ENCODE data around the gene SNTG2.
"Not testable (repeated sequence)": the region's sequence is repeated elsewhere in the genome, so short reads cannot be mapped to it uniquely, and the experiment has no call there.

Gene SNTG2

DNA sequence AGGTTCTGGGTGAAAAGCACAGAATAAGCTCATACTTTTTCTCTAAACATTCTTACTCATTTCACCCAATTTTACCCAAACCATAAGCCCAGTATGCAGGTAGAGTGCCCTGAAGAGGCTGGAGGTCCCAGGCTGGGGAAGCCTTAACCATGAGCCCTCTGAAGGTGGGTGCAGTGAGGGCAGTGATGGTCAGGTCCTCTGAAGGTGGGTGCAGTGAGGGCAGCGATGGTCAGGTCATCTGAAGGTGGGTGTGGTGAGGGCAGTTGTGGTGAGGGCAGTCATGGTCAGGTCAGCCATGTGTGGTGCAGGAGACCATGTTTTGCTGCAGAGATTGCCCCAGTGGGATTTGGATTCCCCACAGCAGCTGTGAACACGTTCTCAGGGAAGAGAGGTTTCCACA is 148.8 kb downstream of the SNTG2 start:
- no peak for DNase-seq (ENCODE audit: low read depth in 2 of 2)

GRCh38 chr2:1101011-1101782 is 150.5 kb downstream of the SNTG2 start:
- no peak for DNase-seq (ENCODE audit: low read depth in 2 of 2)

DNA sequence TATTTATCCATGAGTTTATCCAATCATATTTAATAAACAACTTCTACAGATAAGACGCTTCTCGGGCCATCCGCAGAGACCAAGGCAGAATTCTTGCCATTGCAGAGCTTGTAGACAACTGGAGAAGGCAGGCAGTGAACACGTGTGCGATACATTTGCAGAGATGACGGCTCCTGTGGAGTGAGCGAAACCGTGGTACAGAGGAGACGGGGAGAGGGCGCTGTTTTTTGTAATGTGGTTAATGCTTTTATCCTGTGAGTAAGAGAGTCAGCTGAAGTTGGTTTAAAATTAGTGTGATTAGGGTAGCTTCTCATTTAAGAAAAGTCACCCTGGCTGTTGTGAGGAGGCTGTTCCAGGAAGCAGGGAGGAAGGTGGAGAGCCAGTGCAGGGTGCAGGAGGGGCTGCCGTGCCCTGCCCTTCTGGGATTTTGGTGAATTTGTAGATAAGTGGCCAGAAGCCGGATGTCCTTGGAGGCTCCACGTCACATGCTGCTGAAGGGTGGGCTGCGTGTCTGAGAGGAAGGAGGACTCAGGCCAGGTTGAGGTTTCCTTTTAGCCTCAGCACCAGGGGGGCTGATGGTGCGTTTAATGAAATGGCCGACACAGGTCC is 151.4 kb downstream of the SNTG2 start:
- DNase-seq (ENCODE audit: low read depth in 2 of 2): no peak

DNA sequence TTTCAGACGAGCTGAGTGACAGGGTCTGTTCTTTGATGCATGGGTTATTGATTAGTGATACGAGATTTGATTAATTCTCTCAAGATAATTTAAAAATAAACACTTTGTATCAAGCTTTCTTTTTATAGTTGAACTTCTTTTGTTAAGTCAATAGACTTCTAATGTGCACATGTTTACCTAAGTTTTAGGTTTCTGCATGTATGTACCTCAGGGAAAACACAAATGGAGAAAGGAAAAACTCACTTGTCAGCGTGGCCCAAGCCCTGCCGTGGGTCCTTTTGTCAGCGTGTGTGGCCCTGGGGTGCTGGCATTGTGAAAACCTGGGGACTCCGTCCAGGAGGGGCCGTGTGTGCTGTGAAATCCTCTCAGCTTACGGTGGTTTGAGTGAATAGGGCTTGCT is 153.7 kb downstream of the SNTG2 start:
- no peak for DNase-seq (ENCODE audit: low read depth in 2 of 2)

- not testable (repeated sequence) for DNase-seq (ENCODE audit: low read depth in 2 of 2)
Observed at GRCh38 chr2:1106344-1106743, 155.7 kb downstream of the SNTG2 start.

DNA sequence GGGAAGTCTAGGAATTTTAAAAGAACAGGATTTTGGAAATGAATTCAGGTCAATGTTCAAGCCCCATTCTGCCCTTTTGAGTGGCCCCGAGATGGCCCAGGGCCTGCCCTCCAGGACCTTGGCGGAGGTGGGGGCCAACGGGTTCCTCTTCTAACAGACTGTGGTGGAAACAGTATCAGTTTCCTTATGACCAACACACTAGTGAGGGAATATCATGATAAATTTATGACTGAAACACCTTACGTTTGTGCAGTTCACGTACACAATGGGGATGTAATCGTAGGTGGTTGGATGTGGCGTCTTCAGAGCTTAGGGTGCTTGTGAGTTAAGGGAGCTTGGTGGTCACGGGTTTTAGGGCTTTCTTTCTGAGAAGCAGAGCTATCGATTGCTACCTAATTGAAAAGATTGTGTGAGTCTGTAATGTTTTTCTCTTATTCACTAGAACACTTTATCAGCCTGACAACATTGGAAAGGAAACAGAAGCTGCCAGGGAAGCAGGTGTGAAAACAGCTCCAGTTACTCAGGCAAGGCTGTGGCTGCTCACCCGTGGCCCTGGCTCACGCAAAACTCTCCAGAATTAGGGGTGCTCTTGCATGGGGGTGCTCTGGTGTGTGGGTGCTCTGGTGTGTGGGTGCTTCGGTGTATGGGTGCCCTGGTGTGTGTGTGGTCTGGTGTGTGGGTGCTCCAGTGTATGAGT is 165.3 kb downstream of the SNTG2 start:
- DNase-seq (ENCODE audit: low read depth in 2 of 2): no peak

DNA sequence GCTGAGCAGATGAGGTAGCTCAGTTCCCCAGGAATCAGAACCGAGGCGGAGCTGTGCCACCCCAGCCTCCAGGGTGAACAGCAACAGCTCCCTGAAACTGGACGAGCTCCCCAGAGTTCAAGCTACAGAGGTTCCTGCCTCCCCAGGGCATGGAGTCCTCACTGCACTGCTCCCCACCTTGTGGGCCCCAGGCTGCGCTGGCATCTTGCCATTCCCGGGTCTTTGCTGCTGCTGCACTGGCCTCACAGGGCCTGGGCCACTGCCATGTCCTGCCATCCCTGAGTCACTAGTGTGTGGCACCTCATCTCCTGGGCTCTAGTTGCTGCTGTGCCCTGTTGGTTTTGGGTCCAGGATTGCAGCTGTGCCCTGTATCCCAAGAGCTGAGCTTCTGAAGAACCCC is 166.9 kb downstream of the SNTG2 start:
- no peak for DNase-seq (ENCODE audit: low read depth in 2 of 2)

DNA sequence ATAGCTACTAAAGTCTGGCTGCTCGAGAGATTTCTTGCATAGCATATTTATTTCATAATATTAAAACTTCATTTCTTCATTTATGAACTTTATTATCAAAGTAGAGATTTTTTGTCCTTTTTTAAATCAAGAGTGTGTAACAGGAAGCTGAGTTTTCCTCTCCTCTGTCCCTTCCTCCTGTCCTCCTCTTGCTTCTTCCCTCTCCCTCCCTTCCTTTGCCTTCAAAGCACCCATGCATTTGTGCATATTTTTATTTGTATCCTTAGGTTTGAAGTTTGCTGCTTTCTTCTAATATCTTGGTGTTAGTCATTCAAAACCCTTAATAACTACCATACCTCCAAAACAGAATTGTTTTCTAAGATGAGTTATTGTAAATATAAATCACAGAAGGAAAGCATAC is 174.6 kb downstream of the SNTG2 start:
- DNase-seq (ENCODE audit: low read depth in 2 of 2): no peak

- no peak for DNase-seq (ENCODE audit: low read depth in 2 of 2)
Observed at GRCh38 chr2:1125633-1126370, 175.2 kb downstream of the SNTG2 start.

- DNase-seq (ENCODE audit: low read depth in 2 of 2): no peak
Observed at GRCh38 chr2:1129982-1130381, 179.3 kb downstream of the SNTG2 start.

DNA sequence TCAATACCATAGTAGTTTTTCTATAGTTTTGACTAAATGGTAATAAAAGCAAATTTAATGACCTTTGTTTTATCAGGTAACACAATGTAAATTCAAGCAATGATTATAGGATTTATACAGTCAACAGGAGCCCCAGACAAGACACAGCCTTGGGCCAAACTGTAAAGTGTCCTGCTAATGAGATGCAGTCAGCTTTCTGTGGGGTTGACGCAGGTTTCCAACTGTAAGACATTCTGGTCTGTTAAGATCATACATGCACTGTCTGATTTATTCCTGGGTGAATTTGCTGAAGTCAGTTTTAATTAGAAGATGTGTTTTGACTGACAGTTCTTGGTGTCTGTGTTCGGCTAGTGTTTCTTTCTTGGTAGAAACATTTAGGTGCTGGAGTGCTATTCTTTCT is 180.3 kb downstream of the SNTG2 start:
- no peak for DNase-seq (ENCODE audit: low read depth in 2 of 2)

GRCh38 chr2:1132328-1132969 is 181.8 kb downstream of the SNTG2 start:
- DNase-seq (ENCODE audit: low read depth in 2 of 2): no peak

- not testable (repeated sequence) for DNase-seq (ENCODE audit: low read depth in 2 of 2)
Observed at GRCh38 chr2:1133896-1134295, 183.2 kb downstream of the SNTG2 start.

DNA sequence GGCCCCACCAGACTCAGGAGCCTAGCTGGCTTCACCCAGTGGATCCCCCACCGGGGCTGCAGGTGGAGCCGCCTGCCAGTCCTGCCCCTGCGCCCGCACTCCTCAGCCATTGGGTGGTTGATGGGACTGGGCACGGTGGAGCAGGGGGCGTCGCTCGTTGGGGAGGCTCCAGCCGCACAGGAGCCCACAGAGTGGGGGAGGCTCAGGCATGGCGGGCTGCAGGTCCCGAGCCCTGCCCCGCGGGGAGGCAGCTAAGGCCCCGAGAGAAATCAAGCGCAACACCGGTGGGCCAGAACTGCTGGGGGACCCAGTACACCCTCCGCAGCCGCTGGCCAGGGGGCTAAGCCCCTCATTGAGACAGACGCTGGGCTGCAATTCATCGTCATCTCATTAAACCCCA is 184.0 kb downstream of the SNTG2 start:
- DNase-seq (ENCODE audit: low read depth in 2 of 2): no peak

DNA sequence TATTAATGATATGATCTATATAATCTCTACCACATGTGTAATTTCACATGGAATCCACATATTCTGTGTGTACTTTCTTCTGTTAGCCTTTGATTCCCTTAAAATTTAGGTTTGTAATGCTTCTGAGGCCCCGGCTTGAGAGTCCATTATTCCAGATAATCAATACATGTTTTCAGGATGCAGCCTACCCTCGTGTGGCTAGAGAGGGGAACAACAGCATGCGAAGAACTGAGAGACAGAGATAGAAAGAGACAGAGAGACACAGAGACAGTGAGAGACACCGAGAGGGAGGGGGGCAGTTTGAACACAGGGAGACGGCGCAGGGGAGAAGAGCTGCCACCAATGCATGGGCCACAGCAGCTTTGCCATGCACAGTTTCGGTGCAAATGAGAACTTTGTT is 185.4 kb downstream of the SNTG2 start:
- DNase-seq (ENCODE audit: low read depth in 2 of 2): no peak

- no peak for DNase-seq (ENCODE audit: low read depth in 2 of 2)
Observed at GRCh38 chr2:1136846-1137245, 186.2 kb downstream of the SNTG2 start.

DNA sequence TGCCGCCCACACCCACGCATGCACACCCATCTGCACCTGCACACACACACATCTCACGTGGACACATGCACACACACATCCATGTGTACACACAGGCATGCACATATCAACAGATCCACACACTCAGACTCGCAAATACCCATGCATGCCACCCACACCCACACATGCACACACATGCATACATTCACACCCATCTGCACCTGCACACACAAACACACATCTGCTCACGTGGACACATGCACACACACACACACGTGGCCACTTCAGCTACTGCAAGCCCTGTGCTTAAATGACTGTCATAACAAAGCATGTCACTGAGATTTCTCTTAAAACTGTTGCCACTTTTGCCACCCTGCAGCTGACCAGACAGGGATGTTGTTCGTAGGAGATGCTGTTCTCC is 186.6 kb downstream of the SNTG2 start:
- DNase-seq (ENCODE audit: low read depth in 2 of 2): no peak

DNA sequence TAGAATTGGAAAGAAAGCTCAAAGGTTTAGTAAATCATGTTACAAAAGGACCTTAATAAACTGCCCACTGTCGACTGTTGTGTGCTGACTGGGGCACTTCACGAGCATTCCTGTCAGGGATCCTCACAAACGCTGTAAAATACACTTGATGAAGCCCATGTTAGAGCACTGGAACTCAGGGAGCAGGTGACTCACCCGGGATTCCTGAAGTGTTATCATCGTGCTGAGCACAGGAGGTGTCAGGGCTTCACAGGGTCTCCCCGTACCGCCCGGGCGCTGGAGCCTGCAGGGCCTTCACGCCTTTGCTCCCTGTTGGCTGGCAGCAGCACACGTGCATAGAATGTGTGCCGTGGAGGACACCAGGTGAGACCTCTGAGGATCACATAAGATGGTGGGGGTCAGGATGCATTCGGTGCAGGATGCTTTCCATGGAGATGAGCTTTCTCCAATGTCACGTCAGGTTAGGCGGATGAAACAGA is 187.3 kb downstream of the SNTG2 start:
- no peak for DNase-seq (ENCODE audit: low read depth in 2 of 2)

- DNase-seq (ENCODE audit: low read depth in 2 of 2): peak in 1 of 2 donors; percentile 25
Observed at GRCh38 chr2:1140389-1141003, 189.8 kb downstream of the SNTG2 start.

DNA sequence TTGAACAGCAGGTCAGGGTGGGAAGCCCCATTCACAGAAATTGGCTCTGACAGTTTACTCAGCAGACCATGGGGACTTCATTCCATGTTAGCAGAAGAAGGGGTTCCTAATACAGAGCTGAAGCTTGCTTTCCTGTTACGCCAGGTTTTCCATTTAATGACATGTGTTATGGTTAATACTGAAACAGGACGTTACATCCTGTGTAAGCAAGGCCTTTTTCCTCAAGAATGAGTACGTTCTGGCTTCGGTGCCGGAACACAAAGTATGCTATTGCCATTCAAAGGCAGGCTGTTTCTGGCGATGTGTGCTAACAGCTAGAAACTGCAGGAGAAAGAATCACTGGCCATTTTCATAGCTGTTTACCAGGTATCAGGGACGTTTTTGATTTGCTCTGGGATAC is 190.4 kb downstream of the SNTG2 start:
- DNase-seq (ENCODE audit: low read depth in 2 of 2): no peak

- DNase-seq (ENCODE audit: low read depth in 2 of 2): no peak
Observed at GRCh38 chr2:1143129-1143528, 192.5 kb downstream of the SNTG2 start.

Measured in stimulated activated CD8-positive, alpha-beta memory T cell treated with anti-CD3 and anti-CD28 coated beads, Interleukin-7, amount 100 ng/mL, for 4 hours (primary cell).